GM23248 (cell line): ENCODE measurements around the gene RBM23.

ENCODE experiments used
- EZH2 ChIP-seq: fragments of 200-600 bp; sonication (generic); IDR thresholded peaks from 2 replicates; pipeline ENCODE4 v1.6.1; 2018; ENCODE audit warnings: antibody characterized with exemption, mild to moderate bottlenecking; ENCODE audit not compliant: insufficient read depth, poor library complexity, severe bottlenecking
- EZH2phosphoT487 ChIP-seq: fragments of 200-600 bp; sonication (generic); IDR thresholded peaks from 2 replicates; pipeline ENCODE4 v1.6.1; 2018; ENCODE audit warnings: antibody characterized with exemption, moderate library complexity, mild to moderate bottlenecking, low read depth; ENCODE audit not compliant: insufficient read depth

DNA sequence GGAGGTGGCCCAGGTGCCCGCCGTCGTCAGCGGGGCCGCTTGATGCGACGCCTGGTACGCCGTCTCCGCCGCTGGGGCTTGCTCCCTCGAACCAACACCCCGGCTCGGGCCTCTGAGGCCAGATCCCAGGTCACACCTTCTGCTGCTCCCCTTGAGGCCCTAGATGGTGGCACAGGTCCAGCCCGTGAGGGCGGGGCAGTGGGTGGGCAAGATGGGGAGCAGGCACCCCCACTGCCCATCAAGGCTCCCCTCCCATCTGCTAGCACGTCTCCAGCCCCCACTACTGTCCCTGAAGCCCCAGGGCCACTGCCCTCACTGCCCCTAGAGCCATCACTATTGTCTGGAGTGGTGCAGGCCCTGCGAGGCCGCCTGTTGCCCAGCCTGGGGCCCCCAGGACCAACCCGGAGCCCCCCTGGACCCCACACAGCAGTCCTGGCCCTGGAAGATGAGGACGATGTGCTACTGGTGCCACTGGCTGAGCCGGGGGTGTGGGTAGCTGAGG is 41.9 kb downstream of the RBM23 start:
- TF ChIP-seq EZH2 (no peak), EZH2phosphoT487 (no peak)
